NCI-H1417 treated with DMSO at 0.1 percent for 48 hours (cell line): ENCODE measurements around the gene PCSK6.

Experiments
- DNase-seq: peaks from one replicate; lab custom pipeline; 2025; lab: John Stamatoyannopoulos, UW

The PCSK6 gene

GRCh38 chr15:101498717-101499480 lies 9.4 kb upstream of the PCSK6 start:
- no peak for DNase-seq

DNA sequence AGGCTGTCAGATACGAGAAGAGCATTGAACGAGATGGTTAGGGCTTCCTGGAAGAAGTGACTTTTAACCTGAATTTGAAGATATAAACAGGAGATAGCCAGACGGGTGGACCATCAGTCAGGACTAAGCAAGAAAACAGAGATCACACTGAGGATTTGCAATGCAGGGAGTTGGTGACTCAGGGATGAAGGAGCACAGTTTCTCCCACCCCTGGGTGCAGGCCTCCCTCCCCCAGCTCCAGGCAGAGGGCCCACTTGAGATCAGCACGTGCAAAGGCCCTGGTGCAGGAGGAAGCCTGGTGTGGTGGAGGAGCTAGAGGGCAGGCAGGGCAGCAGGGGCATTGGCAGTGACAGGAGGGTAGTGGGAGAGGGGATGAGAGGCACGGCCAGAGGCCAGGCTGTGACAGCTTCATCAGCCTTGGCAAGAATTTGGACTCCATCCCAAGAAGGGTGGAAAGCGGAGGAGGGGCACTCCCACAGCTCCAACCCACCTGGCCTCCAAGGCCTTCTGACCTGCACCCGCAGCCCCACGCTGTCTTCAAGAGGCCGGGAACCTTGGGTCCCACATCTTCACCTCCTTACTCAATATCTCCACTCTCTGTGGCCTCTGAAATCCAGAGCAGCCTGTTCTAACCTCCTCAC lies 8.7 kb upstream of the PCSK6 start:
- no peak for DNase-seq

- DNase-seq, result no peak
Observed at GRCh38 chr15:101497484-101498034, 8.1 kb upstream of the PCSK6 start.

DNA sequence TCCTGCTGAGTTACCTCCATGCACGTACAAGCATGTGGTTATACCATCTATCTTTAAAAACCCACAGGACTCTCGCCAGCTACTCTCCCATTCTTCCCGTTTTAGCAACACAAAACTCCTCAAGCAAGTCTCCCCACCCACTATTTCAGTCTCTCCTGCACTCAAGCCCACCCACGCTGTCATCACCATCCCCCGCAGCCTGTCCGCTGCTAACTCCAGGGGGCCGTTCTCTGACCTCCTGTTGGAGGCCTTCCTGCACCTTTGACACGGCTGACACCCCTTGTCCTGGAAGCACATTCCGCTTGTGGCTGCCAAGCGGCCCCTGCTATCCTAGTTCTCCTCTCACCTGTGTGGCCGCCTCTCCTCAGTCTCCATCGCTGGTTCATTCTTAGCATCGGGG lies 7.5 kb upstream of the PCSK6 start:
- DNase-seq, result no peak

- DNase-seq, result no peak
Observed at GRCh38 chr15:101496198-101496986, 6.9 kb upstream of the PCSK6 start.

DNA sequence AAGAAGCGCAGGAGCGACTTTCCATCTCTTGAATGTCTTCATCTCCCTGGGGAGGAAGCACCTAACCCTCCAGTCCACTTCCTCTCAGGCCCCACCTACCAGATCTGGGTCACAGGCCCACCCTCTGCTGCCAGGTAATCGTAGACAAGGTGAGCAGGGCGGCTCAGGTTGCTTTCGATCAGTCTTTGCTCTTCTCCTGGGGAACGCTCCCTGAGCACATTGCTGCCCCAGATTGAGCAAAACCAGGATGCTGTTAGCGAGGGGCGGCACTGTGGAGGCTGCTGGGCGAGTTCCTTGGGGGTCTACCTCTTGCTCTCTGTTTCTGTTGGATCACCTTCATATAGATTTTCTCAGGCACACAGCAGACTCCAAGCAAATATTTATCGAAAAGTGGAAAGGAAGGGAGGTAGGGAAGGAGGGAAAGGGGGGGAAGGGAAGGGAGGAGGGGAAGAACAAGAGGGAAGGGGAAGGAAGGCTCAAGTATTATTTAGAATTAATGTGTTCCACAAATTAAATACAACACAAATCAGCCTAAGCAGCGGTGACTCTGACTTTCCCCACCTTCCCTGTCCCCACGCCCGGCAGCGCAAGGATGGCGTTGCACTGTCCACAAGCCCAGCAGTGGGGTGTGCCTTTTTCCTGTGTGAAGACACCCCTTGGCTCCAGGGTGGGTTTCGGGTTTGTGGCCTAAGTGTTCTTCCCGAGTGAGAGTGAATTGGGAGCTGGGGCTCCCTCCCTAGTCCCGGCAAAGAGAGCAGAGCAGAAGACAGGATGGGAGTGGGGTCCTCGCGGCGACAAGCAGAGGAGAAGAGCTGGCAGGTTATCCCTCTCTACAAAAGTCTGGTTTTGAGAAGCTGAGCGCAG lies 6.1 kb upstream of the PCSK6 start:
- no peak for DNase-seq

DNA sequence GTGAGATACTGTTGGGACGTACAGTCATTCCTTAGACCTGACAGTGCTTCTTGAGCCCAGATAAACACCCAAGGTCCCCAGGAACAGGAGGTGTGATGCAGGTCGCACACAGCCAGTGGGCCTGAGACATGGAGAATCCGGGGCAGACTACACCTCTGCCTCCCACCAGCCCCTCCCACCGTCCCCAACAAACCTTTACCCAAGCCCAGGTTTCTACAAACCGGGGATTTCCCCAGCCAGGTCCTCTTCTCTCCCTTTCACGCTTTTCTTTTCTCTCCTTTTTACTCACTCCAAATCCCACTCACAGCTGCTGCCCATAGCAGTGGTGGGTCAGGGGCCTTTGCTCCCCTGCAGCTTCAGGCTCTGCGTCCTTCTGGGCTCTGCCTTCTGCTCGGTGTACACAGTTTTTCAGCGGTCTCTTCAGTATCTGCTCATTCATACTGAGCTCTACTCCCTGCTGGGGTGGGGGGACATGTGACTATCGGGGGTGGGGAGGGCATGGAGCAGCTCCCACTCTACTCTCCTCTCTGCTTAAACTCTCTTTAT lies 4.8 kb upstream of the PCSK6 start:
- DNase-seq, result no peak

- no peak for DNase-seq
Observed at GRCh38 chr15:101492766-101493692, 3.5 kb upstream of the PCSK6 start.

DNA sequence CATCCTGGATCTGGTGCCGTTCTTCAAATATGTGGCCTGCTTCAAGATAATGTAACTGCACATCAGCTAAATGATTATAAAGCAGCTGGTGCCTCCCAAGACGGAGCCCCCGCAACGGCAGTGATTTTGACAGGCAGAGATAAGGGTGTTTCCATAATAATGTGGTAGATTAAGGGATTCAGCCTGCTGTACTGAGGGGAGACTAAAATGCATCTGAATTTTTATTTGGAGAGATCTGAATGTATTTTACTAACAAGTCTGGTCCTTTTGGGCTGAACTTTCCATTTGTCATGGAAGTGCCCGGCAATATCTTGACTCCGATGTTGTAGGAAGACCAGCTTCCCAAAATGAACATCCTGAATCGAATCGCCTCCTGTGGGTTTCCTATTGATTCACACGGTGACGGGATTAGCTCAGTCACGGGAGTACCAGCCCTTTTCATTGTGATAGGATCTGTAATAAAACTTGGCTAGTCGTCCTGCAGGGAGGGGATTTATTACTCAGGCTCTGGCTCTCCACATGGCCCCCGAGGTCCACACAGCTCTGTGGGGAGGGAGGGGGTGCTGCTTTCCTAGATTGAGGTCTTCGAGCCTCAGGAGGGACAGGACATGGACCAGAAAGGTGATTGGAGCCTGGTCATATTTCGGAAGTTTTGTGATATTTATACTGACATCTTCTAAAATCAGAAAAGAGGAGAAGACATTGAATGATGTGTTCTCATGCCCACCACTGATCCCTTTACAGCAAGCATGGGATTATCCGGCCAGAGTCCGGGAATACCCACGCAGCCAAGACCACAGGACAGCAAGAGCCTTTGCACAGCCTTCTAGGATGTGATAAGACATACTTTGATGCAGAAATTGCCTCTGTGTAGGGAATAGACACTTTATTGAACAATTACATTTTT lies 2.5 kb upstream of the PCSK6 start:
- DNase-seq, result no peak

DNA sequence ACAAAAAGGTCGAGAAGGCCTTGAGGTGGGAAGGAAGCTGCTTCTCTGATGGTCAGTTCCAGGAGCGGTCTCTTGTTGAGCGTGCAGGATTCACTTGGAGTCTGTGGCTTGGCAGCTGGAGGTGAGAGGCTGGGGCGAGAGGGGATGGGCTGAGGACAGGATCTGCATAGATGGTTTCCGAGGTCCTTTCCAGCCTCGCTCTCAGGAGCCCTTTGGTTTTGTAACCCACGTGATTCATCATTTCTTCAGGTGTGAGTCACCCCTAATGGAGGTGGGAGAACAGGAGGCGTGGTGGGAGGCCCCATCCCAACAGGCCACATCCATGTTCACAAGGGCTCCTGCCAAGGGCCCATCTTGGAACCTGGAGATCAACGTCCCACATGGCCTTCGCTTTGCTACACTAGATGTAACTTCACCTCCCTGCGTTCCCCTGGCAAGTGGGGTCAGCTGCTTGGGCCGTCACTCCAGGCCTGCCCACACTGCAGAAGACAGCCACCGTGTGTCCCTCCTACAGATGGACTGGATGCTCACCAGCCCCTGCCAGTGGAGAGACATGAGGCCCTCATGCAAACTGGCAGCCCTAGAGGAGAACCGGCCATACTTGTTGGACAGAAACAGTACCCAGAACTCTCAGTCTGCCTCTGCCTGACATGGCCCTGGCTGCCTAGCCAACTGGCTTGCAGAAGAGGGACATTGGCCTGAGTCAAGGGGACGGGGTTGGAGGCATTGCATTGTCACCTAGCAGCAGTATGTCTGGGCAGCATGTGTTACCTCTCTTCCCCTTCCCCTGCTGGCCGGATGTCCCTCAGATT lies 1.6 kb upstream of the PCSK6 start:
- no peak for DNase-seq

DNA sequence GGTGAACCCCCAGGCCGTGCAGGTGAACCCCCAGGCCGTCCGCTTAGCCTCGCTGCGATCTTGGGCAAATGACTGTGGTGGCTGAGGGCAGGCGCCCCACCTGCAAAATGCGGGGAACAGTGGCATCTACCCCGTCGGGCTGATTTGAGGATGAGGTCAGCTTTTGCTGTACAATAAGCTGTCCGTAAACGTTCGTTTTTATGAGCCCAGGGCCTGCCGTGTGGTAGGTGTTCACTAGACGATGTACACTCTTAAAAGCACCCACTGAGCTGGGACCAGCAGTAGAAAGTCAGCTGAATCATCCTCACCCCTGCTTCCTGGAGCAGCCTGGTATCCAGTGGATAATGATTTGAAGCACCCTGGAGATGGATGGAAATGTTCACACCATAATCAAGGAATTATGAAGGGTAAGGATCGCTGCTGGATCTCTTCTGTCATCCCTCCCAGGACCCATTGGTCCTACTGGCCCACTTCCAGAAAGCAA lies 943 bp upstream of the PCSK6 start:
- no peak for DNase-seq

- no peak for DNase-seq
Observed at GRCh38 chr15:101489237-101489598, 289 bp downstream of the PCSK6 start.

DNA sequence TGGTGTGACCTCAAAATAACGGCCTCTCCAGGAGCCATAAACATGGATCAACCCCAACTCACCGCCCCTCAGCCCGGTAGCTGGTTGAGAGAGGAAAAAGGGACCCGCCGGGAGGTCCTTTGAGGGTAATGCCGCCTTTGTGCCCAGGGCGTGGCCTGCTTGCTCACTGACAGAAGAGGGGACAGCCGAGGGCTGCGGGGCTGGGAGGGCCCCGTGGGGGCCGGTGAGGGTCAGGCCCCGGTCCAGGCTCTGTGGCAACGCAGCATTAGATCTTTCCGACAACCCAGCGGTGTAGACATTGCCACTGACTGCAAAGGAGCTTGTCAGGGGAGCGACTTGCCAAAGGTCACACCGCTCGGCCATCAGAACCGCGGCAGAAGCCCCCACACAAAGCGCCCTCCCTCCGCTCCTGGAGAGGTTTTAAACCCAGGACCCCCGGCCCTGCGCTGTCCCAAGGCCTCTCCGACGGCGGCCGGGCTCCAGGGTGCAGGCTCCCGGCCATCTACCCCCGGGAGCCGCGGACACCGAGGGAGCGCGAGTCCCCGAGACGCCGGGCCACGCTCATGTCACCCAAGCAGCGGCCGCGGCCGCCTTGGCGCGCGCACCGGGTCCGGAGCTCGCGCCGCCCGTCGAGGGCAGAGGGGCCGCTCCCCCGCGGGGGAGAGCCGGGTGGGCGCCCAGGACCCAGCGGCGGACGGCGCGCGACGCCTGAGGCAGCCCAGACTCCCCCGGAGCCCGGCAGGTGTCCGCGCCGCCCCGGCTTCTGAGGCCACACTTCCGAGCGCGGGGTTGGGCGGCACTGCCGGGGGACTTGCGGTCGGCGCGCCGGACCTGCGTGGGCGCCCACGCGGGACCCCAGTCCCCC lies 975 bp downstream of the PCSK6 start:
- DNase-seq, result no peak

DNA sequence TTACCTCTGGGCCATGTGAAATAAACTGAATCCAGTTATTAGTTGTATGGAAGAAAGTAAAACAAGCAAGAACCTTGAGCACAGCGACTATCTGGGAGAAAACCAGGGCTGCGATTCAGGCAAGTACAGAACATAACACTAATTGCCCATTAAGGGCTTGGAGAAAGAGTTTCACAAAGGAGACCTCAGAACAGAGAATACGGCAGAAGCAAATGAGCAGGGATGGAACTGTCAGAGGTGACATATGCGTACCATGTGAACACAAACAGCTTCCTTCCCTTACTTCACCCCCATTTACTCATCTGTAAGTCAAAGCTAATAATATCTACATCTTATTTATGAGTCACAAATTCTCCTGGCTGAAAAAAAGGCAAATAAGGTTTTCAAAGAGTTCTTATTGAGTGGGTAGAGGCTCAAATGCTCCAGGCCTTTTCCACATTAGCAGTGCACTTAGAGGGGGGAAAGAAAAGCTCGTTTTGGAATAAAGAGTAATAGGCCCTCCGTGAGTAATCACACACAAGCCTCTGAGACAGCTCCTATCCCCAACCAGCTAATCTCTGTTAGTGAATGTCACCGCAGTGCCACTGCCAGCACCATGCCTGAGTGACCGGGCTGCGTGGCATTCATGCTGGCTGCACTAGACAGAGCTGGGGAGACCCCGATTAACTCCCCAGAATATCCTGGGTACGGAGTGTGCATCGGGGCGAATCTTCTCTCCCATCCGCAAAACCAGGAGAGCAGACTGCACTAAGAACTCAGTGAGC lies 2.6 kb downstream of the PCSK6 start:
- DNase-seq, result no peak

GRCh38 chr15:101483462-101483861 lies 6.0 kb downstream of the PCSK6 start:
- DNase-seq, result no peak

DNA sequence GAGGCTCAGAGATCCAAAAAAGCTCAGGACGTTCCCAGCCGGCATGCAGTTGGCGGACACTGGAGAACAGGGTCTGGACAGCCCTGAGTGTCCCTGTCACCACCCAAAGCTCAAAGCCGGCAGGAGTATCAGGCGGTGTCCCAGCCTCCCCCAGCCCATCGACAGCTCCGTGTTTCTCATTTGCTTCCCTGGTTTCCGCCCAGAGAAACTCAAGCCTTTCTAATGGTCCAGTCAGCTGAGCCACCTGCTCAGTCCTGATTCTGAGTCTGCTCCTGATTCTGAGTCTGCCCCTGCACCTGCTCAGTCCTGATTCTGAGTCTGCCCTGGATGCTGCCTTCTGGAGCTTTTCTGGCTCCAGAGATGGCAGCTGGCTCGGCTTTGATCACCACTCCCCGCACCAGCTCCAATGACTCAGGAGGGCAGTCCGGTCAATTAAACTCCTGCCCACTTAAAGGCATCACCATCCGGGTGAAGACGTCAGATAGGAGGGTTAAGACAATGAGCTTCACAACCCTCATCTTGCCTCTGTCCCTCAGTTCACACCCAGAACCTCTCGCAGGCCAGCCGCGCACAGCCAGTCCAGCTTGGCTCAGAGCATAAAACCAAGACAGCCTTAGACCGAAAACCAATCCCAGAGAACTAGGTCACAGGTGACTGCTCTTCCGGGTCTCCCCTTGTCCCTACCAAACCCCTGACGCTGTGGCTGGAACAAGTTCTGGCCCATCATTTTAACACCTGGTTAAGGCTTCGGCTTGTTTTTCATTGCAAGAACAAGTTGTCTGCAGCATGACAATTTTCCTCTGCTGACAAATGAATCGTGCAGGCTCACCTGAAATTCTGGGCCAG lies 6.8 kb downstream of the PCSK6 start:
- DNase-seq, result no peak
